ENCODE data around the gene MXI1.

GRCh38 chr10:110171032-110171431 lies 36.4 kb upstream of the MXI1 start:
- TF ChIP-seq YY1 (IDR thresholded peaks at IDR 0.05; ENCODE audit: insufficient read depth, insufficient read length) (no peak), ZNF274 (IDR thresholded peaks at IDR 0.05; ENCODE audit: low read depth, low read length) (no peak)

Measured in NT2/D1 (cell line).